ENCODE results near the gene KIRREL1. TPM values are rescaled to one million over a fixed set of nuclear protein-coding genes. Genes with fewer than 3 reads are reported as not detected.

The KIRREL1 gene
- total and polyA plus RNA-seq, 2 of the 8 experiments (the other 6 are each of a cell fraction or from before 2014, with no cell fraction given), result 14.2 to 39.0 TPM

- TF ChIP-seq ATF2 (IDR thresholded peaks at IDR 0.05; ENCODE audit: low read length), result no peak
- TF ChIP-seq MAX (IDR thresholded peaks at IDR 0.05), result no peak
- no peak for TF ChIP-seq KDM1A (IDR thresholded peaks at IDR 0.05; ENCODE audit: borderline replicate concordance, low read length)
Observed at GRCh38 chr1:158000507-158000906, 7.1 kb downstream of the KIRREL1 start (continued).
